ENCODE data around the gene VIPR1.

DNA sequence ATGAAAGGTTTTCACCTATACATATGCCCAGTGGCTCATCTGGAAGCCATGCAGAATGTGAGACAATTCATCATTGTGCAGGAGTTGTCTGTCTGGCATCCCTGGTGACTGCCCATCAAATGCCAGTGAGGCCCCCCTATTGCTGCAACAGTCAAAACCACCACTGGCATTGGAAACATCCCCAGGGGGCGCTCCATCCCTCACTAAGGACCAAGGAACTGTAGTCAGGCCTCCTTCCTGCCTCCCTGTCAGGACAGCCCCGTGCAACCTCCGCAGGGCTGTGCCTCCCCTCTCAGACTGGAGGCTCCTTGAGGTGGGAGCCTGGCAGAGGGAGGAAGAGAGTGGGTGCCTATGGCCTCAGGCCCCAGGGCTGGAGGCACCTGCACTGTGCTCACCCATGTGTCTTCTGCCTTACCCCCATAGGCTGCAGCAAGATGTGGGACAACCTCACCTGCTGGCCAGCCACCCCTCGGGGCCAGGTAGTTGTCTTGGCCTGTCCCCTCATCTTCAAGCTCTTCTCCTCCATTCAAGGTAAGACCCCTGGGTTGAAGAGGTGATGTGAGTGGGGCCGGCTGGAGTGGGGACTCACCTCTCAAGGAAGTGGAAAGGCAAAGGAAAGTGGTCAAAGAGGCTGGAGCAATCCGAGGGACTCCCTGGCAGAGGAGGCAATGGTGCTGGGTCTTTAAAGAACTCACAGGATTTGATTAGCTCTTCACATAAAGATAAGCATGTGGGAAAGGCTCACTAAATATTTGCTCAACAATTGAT, 16.5 kb downstream of the VIPR1 start:
- TF ChIP-seq, protein P1, sequence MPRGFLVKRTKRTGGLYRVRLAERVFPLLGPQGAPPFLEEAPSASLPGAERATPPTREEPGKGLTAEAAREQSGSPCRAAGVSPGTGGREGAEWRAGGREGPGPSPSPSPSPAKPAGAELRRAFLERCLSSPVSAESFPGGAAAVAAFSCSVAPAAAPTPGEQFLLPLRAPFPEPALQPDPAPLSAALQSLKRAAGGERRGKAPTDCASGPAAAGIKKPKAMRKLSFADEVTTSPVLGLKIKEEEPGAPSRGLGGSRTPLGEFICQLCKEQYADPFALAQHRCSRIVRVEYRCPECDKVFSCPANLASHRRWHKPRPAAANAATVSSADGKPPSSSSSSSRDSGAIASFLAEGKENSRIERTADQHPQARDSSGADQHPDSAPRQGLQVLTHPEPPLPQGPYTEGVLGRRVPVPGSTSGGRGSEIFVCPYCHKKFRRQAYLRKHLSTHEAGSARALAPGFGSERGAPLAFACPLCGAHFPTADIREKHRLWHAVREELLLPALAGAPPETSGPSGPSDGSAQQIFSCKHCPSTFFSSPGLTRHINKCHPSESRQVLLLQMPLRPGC (tag by site-specific recombination; IDR thresholded peaks at IDR 0.05): no peak
- TF ChIP-seq, protein P2, sequence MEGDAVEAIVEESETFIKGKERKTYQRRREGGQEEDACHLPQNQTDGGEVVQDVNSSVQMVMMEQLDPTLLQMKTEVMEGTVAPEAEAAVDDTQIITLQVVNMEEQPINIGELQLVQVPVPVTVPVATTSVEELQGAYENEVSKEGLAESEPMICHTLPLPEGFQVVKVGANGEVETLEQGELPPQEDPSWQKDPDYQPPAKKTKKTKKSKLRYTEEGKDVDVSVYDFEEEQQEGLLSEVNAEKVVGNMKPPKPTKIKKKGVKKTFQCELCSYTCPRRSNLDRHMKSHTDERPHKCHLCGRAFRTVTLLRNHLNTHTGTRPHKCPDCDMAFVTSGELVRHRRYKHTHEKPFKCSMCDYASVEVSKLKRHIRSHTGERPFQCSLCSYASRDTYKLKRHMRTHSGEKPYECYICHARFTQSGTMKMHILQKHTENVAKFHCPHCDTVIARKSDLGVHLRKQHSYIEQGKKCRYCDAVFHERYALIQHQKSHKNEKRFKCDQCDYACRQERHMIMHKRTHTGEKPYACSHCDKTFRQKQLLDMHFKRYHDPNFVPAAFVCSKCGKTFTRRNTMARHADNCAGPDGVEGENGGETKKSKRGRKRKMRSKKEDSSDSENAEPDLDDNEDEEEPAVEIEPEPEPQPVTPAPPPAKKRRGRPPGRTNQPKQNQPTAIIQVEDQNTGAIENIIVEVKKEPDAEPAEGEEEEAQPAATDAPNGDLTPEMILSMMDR (tag by site-specific recombination; IDR thresholded peaks at IDR 0.05): no peak
- no peak for TF ChIP-seq ZNF785 (tag by site-specific recombination; IDR thresholded peaks at IDR 0.05)
- no peak for TF ChIP-seq TRIM28 (IDR thresholded peaks at IDR 0.05; ENCODE audit: borderline replicate concordance, low read length)
- TF ChIP-seq ZSCAN16 (tag by site-specific recombination; IDR thresholded peaks at IDR 0.05): no peak
- TF ChIP-seq ZBTB8A (tag by site-specific recombination; IDR thresholded peaks at IDR 0.05): no peak
- no peak for TF ChIP-seq ZNF24 (tag by site-specific recombination; IDR thresholded peaks at IDR 0.05)
- no peak for TF ChIP-seq ZNF670 (tag by site-specific recombination; IDR thresholded peaks at IDR 0.05; ENCODE audit: low read depth)
- TF ChIP-seq ZNF571 (tag by site-specific recombination; IDR thresholded peaks at IDR 0.05): no peak
- TF ChIP-seq ZNF174 (tag by site-specific recombination; IDR thresholded peaks at IDR 0.05): no peak
- TF ChIP-seq, protein P3, sequence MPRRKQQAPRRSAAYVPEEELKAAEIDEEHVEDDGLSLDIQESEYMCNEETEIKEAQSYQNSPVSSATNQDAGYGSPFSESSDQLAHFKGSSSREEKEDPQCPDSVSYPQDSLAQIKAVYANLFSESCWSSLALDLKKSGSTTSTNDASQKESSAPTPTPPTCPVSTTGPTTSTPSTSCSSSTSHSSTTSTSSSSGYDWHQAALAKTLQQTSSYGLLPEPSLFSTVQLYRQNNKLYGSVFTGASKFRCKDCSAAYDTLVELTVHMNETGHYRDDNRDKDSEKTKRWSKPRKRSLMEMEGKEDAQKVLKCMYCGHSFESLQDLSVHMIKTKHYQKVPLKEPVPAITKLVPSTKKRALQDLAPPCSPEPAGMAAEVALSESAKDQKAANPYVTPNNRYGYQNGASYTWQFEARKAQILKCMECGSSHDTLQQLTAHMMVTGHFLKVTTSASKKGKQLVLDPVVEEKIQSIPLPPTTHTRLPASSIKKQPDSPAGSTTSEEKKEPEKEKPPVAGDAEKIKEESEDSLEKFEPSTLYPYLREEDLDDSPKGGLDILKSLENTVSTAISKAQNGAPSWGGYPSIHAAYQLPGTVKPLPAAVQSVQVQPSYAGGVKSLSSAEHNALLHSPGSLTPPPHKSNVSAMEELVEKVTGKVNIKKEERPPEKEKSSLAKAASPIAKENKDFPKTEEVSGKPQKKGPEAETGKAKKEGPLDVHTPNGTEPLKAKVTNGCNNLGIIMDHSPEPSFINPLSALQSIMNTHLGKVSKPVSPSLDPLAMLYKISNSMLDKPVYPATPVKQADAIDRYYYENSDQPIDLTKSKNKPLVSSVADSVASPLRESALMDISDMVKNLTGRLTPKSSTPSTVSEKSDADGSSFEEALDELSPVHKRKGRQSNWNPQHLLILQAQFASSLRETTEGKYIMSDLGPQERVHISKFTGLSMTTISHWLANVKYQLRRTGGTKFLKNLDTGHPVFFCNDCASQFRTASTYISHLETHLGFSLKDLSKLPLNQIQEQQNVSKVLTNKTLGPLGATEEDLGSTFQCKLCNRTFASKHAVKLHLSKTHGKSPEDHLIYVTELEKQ (tag by site-specific recombination; IDR thresholded peaks at IDR 0.05; ENCODE audit: borderline replicate concordance): no peak
